SK-N-MC (cell line): ENCODE measurements around the gene PPP1R12B.
"Not testable (repeated sequence)": the region's sequence is repeated elsewhere in the genome, so short reads cannot be mapped to it uniquely, and the experiment has no call there.

Source experiments
- DNase-seq: peaks from one replicate; pipeline ENCODE4 v3.0.0-alpha.2; 2011; ENCODE audit warnings: low read depth, low spot score
- H3K27ac ChIP-seq: fragments of 200-600 bp; sonication (generic); 2 replicates; pipeline ENCODE4 v1.5.1; 2016; ENCODE audit warnings: mixed run types
- H3K36me3 ChIP-seq: fragments of 200-600 bp; sonication (generic); 2 replicates; pipeline ENCODE4 v1.6.1; 2017; ENCODE audit warnings: antibody characterized with exemption, low read length, mixed read lengths; ENCODE audit not compliant: insufficient read depth
- H3K4me3 ChIP-seq: fragments of 200-600 bp; sonication (generic); 2 replicates; pipeline ENCODE4 v1.5.1; 2016
- H3K9ac ChIP-seq: fragments of 200-600 bp; sonication (generic); 2 replicates; pipeline ENCODE4 v1.8.0; 2017; ENCODE audit warnings: mixed run types, mixed read lengths; ENCODE audit not compliant: insufficient read length
- H3K9me3 ChIP-seq: fragments of 200-600 bp; sonication (generic); 2 replicates; pipeline ENCODE4 v1.6.1; 2017; ENCODE audit warnings: low read depth, mild to moderate bottlenecking, antibody characterized with exemption, low read length, moderate library complexity, mixed read lengths
- EZH2 ChIP-seq: fragments of 200-600 bp; sonication (generic); IDR thresholded peaks from one replicate; pipeline ENCODE4 v1.6.1; 2017; ENCODE audit warnings: antibody characterized with exemption
- FOXP2 ChIP-seq: optimal IDR thresholded peaks from 2 replicates; pipeline ENCODE3; 2011; ENCODE audit warnings: mild to moderate bottlenecking, moderate library complexity; ENCODE audit not compliant: insufficient read depth; ENCODE audit errors: extremely low read length, control extremely low read depth
- POLR2AphosphoS5 ChIP-seq: IDR thresholded peaks from 2 replicates; pipeline ENCODE4 v1.6.1; 2012; ENCODE audit warnings: mild to moderate bottlenecking, low read depth, low read length, borderline replicate concordance

The PPP1R12B gene

DNA sequence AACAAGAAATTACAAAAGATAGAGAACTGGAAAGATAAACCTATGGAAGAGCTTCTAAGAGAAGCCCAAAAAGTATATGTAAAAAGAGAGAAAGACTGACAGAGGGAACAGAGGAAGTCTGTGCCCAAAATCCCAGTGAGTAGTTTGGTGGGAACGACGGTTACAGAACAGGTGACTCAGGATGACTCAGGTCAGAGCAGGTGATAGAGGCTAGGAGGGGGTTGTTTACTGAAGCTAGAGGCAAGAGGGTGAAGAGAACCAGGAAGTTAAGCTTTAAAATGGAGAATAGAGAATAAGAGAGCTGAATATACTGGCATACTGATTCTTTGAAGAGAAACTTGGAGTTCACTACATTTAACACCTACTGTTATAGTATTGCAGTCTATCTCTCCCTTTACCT is 134.9 kb downstream of the PPP1R12B start:
- not testable (repeated sequence) for H3K9ac ChIP-seq, H3K27ac ChIP-seq, H3K4me3 ChIP-seq, H3K36me3 ChIP-seq, DNase-seq, H3K9me3 ChIP-seq

DNA sequence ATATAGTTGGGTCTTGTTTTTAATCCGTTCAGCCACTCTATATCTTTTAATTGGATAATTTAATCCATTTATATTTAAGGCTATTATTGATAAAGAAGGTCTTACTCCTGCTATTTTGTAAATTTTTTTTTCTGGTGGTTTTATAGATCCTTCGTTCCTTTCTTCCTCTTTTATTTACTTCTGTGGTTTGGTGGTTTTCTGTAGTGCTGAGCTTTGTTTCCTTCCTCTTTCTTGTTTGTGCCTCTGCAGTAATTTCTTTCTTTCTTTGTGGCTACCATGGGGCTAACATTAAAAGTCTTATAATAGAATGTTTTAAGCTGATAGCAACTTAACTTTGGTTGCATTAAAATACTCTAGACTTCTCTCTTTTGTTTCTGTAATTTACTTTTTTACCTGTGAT is 135.5 kb downstream of the PPP1R12B start:
- not testable (repeated sequence) for H3K4me3 ChIP-seq, H3K27ac ChIP-seq, DNase-seq, H3K9ac ChIP-seq, H3K36me3 ChIP-seq, H3K9me3 ChIP-seq

DNA sequence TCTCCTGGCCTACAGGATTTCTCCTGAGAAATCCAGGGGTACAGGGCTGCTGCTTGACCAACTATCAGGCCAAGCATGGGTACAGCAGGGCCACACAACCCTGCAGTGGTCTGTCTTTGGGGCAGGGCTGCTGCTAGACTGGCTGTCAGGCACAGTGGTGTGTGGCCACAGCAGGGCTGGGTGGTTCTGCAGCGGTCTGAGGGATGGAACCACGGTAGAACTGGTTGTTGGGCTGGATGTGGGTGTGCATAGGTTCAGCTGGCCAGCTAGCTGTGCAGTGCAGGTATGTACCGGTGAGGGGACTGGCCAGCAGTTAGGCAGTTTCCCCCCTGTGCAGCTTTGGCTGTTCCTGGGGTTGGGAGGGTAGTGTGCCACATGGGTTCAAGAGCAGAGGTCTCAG is 136.3 kb downstream of the PPP1R12B start:
- not testable (repeated sequence) for H3K27ac ChIP-seq, H3K9ac ChIP-seq, H3K4me3 ChIP-seq, H3K36me3 ChIP-seq, H3K9me3 ChIP-seq, DNase-seq

DNA sequence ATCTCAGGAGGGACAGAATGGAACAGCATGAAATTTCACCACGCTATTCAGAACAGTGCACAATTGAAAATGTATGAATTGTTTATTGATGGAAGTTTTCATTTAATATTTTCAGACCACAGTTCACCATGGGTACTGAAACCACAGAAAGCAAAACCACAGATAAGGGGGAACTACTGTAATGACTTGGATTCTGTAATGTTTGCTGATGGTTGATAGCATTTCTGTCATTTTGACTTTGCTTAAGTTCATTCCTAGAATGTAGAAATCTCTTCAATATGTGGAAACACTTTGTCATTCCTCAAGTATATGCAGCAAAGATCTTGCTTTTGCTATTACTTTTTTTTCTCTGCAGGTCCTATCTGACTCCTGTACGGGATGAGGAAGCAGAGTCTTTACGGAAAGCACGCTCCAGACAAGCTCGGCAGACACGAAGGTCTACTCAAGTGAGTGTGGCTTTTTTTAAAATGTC is 139.7 kb downstream of the PPP1R12B start:
- H3K9ac ChIP-seq, H3K27ac ChIP-seq, H3K36me3 ChIP-seq, H3K9me3 ChIP-seq, H3K4me3 ChIP-seq, DNase-seq: not testable (repeated sequence)

DNA sequence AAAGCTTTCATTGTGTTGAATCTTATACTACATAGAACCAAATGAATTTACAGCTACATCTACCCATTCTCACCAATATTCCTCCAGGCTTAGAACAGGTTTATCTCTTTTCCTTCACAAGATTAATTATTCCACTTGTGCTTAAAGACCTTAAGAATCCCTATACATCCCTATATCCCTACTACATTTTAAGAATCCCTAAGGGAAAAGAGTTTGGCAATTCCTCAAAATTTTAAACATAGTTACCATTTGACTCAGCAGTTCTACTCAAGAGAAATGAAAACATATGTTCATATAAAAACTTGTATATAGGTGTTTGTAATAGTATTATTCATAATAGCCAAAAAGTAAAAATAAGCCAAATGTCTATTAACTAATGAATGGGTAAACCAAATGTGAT is 140.6 kb downstream of the PPP1R12B start:
- not testable (repeated sequence) for H3K9ac ChIP-seq, DNase-seq, H3K36me3 ChIP-seq, H3K9me3 ChIP-seq, H3K4me3 ChIP-seq, H3K27ac ChIP-seq

DNA sequence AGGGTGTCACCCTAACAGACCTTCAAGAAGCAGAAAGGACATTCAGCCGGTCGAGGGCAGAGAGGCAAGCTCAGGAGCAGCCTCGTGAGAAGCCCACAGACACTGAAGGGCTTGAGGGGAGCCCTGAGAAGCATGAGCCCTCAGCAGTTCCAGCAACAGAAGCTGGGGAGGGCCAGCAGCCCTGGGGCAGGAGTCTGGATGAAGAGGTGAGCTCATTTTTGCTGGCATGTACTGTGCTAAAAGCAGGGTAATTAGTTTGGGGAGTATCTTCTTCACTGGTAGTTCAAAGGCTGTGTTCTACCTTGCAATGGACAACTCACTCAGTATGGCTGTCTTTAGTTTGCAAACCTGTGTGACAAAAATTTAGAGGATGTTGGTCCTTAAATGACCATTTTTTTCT is 144.6 kb downstream of the PPP1R12B start:
- not testable (repeated sequence) for H3K9me3 ChIP-seq, H3K4me3 ChIP-seq, DNase-seq, H3K27ac ChIP-seq, H3K9ac ChIP-seq
- H3K36me3 ChIP-seq, result peaks cover 10% of the 10 kb centered on the region; the same call in 1 of the 2 replicates

DNA sequence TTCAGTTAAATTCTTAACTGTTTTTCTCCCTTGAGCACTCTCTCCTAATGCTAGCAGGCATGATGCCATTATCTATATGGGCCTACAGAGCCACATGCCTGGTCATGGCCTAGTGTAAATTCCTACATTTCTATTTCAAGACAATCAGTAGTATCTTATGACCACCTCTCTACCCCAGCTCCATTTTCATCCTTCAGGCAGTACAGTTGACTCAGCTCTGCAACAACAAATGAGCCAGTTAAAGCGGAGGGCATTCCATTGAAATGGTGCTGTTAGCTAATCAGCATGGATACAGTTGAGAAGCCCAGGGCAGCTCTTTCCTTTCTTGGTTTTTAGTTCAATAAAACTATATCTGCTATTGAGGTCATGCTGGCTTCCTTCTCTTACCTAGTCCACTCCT is 150.0 kb downstream of the PPP1R12B start:
- TF ChIP-seq POLR2AphosphoS5 (no peak), FOXP2 (no peak), EZH2 (no peak)
- no peak overlapping the region for H3K27ac ChIP-seq
- H3K9me3 ChIP-seq, result no peaks in the 10 kb centered on the region
- DNase-seq, result no peak
- H3K36me3 ChIP-seq, result peaks cover 6% of the 10 kb centered on the region; the same call in 1 of the 2 replicates
- H3K9ac ChIP-seq, result no peak overlapping the region
- H3K4me3 ChIP-seq, result no peak overlapping the region

DNA sequence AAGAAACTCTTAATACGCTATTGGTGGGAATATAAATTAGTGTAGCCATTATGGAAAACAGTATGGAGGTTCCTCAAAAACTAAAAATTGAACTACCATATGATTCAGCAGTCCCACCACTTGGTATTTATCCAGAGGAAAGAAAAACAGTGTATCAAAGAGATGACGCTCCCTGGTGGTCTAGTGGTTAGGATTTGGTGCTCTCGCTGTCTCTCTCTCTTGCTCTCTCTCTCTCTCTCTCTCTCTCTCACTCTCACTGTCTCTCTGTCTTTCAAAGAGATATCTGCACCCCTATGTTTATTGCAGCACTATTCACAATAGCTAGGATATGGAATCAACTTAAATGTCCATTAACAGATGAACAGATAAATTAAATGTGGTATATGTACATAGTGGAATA is 151.5 kb downstream of the PPP1R12B start:
- H3K4me3 ChIP-seq, H3K27ac ChIP-seq, H3K36me3 ChIP-seq, H3K9me3 ChIP-seq, H3K9ac ChIP-seq, DNase-seq: not testable (repeated sequence)

DNA sequence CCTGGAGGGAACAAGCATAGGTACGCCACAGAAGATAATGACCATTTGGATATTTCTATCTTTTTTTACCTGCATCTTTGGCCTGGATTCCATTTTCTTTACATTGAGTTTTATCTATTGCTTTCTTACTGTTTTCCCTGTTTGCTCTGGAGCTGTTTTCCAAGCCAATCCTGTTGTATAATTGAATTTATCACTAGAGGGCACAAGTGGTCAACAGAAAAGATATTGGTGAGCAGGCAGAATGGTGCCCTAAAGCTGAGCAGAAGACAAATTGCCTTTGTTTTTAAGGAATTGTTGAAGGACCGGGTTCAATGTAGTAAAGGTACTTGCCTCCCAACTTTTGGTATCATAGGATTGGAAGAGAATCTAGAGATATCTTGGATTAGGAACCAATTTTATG is 152.8 kb downstream of the PPP1R12B start:
- DNase-seq, result no peak

DNA sequence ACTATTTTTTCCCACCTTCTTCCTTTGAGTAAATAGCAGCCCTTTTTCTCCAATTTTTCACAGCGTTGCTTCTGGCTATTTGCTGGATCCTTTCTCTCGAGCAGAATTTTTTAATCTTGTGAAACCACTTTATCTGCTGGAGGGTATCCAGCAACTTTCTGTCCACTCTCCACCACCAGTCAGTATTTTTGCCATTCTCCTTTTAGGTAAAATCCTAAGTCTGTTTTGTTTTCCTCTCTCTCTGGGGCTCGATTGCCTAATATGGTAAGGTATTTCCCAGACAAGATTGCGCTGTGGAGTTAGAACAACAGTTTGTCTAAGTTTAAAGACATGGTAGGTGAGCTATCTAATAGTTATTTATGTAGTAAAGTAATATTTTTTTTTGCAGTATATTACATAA is 156.9 kb downstream of the PPP1R12B start:
- H3K9ac ChIP-seq, result no peak overlapping the region
- TF ChIP-seq FOXP2, result no peak
- no peak for TF ChIP-seq EZH2
- no peak for TF ChIP-seq POLR2AphosphoS5
- no peak for DNase-seq
- no peak overlapping the region for H3K27ac ChIP-seq
- H3K4me3 ChIP-seq, result no peak overlapping the region
- H3K9me3 ChIP-seq, result no peaks in the 10 kb centered on the region
- no peaks in the 10 kb centered on the region for H3K36me3 ChIP-seq

More for the DNA sequence above, 152.8 kb downstream of the PPP1R12B start:
- Histone ChIP-seq H3K27ac (no peak overlapping the region), H3K9me3 (no peaks in the 10 kb centered on the region), H3K4me3 (no peak overlapping the region), H3K36me3 (no peaks in the 10 kb centered on the region), H3K9ac (no peak overlapping the region)
- TF ChIP-seq POLR2AphosphoS5 (no peak), FOXP2 (no peak), EZH2 (no peak)

DNA sequence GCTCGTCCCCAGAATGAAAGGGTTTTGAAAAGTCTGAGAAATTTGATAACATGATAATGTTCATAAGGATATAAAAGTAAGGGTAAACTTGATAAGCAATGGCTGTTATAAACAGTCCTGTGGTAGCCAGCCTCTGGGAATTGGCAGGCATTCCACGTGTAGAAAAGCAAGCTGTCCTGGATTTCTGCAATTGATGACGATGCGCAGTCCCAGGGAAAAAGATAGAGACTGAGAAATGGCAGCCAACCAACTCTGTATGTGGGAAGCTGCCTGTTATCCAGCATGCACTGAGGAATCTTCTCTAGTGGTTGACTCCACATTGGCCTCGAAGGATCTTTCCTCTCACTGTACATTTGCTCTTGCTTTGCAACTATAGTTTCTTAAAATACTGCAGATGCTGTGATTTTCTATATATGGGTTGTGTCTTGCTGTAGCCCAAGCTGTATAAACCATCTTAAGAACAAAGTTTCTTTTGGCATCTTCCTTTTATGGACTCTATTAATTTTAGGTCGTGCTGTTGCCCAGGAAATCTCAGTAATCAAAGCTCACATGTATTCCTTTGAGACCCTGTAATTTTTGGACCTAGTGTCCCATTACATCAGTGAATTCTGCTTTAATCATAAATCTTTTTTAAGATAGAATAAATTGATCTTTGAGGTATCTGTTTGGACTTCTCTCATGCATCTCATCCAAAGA is 157.5 kb downstream of the PPP1R12B start:
- DNase-seq, result not testable (repeated sequence)

DNA sequence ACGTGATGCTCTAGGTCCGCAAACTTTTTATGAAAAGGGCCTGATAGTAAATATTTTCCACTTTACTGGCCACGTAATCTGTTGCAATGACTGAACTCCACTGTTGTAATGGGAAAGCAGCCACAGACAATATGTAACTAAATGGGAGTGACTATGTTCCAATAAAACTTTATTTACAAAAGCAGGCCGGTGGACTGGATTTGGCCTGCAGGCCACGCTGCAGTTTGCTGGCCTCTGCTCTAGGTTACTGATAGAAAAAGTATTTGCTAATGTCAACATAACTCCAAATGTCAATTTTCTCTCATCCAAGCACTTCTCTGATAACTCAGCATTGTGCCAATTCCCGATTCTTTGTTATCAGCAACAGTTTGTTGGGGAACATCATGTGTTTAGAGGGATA is 160.4 kb downstream of the PPP1R12B start:
- not testable (repeated sequence) for H3K4me3 ChIP-seq, H3K27ac ChIP-seq, DNase-seq, H3K9me3 ChIP-seq, H3K9ac ChIP-seq, H3K36me3 ChIP-seq

More for the DNA sequence above, 157.5 kb downstream of the PPP1R12B start:
- not testable (repeated sequence) for H3K36me3 ChIP-seq, H3K27ac ChIP-seq, H3K9me3 ChIP-seq, H3K9ac ChIP-seq, H3K4me3 ChIP-seq

DNA sequence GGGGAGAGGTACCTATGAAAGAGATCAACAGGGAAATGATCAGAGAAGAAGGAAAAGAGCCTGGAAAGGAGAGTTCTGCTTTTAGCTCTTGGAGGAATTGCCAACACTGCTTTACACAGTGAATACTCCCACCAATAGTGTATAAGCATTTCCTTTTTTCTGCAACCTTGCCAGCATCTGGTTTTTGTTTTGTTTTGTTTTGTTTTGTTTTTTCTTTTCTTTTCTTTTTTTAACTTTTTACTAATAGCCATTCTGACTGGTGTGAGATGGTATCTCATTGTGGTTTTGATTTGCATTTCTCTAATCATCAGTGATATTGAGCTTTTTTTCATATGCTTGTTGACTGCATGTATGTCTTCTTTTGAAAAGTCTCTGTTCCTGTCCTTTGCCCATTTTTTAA is 165.4 kb downstream of the PPP1R12B start:
- not testable (repeated sequence) for DNase-seq, H3K4me3 ChIP-seq, H3K27ac ChIP-seq, H3K36me3 ChIP-seq, H3K9ac ChIP-seq, H3K9me3 ChIP-seq
